Hematopoietic multipotent progenitor cell (in vitro differentiated cells): ENCODE results near the gene UGT3A1. TPM values are rescaled to one million over a fixed set of nuclear protein-coding genes. Genes with fewer than 3 reads are reported as not detected.
"Not testable (repeated sequence)": the region's sequence is repeated elsewhere in the genome, so short reads cannot be mapped to it uniquely, and the experiment has no call there.

ENCODE experiments used
- DNase-seq, 3 donors: peaks; one replicate each; pipeline ENCODE4 v3.0.0-alpha.2; 2011 to 2015; ENCODE audit warnings: low read depth in 2 of 3, low spot score in 2 of 3
- total RNA-seq: library from RNA; depleted of rRNA; stranded (reverse); fragments of >200 nt; gene quantifications from one replicate; pipeline ENCODE4 v1.2.3, GENCODE V29; 2012

The UGT3A1 gene
- total RNA-seq, 1 donor, result under 0.01 TPM

- no peak for DNase-seq
These were observed 670 bp downstream of the UGT3A1 start for GRCh38 chr5:35990520-35990919.

GRCh38 chr5:35988529-35988928 is 2.7 kb downstream of the UGT3A1 start:
- DNase-seq, result no peak

GRCh38 chr5:35987776-35988175 is 3.4 kb downstream of the UGT3A1 start:
- DNase-seq, result no peak

GRCh38 chr5:35979715-35980114 is 11.5 kb downstream of the UGT3A1 start:
- no peak for DNase-seq

- DNase-seq, result not testable (repeated sequence)
These were observed 14.3 kb downstream of the UGT3A1 start for GRCh38 chr5:35976859-35977258.

- no peak for DNase-seq
These were observed 16.6 kb downstream of the UGT3A1 start for GRCh38 chr5:35974570-35974969.

GRCh38 chr5:35971878-35972210 is 19.3 kb downstream of the UGT3A1 start:
- no peak for DNase-seq

GRCh38 chr5:35971186-35971877 is 19.9 kb downstream of the UGT3A1 start:
- DNase-seq, result no peak

GRCh38 chr5:35963381-35963843 is 27.8 kb downstream of the UGT3A1 start:
- DNase-seq, result no peak

GRCh38 chr5:35960328-35960727 is 30.9 kb downstream of the UGT3A1 start:
- no peak for DNase-seq

- DNase-seq, result no peak
These were observed 34.8 kb downstream of the UGT3A1 start for GRCh38 chr5:35956429-35956828.

GRCh38 chr5:35954175-35954574 is 37.0 kb downstream of the UGT3A1 start:
- no peak for DNase-seq

- no peak for DNase-seq
These were observed 44.1 kb downstream of the UGT3A1 start for GRCh38 chr5:35947085-35947484.

- no peak for DNase-seq
These were observed 51.6 kb downstream of the UGT3A1 start for GRCh38 chr5:35939639-35940038.

- peak in 2 of 3 donors; percentile 62 to 81 for DNase-seq
These were observed 52.5 kb downstream of the UGT3A1 start, which contains the start of gene CAPSL for GRCh38 chr5:35938568-35939227. CAPSL (minus strand) TSS chr5:35938622; CDS start chr5:35921120, 17,502 bp downstream.

- peak; percentile 53 to 83 (median 59) for DNase-seq
These were observed 64.7 kb downstream of the UGT3A1 start for GRCh38 chr5:35926389-35927051.

GRCh38 chr5:35924950-35925722 is 66.1 kb downstream of the UGT3A1 start:
- DNase-seq, result peak; percentile 59 to 72 (median 72)

GRCh38 chr5:35924122-35924949 is 66.9 kb downstream of the UGT3A1 start:
- no peak for DNase-seq

- DNase-seq, result no peak
These were observed 68.7 kb downstream of the UGT3A1 start for GRCh38 chr5:35922468-35922867.

GRCh38 chr5:35921930-35922329 is 69.3 kb downstream of the UGT3A1 start:
- DNase-seq, result peak in 1 of 3 donors; percentile 30
